Kidney capillary endothelial cell (primary cell): ENCODE data around the gene HSF2BP.
"Not testable (repeated sequence)": the region's sequence is repeated elsewhere in the genome, so short reads cannot be mapped to it uniquely, and the experiment has no call there.

ENCODE experiments used
- DNase-seq: peaks from one replicate; pipeline ENCODE4 v3.0.0-alpha.2; 2018; ENCODE audit warnings: low spot score

Gene HSF2BP

GRCh38 chr21:43597540-43598250 is 61.6 kb downstream of the HSF2BP start:
- DNase-seq, result no peak

- no peak for DNase-seq
Observed at GRCh38 chr21:43597052-43597451, 62.2 kb downstream of the HSF2BP start.

GRCh38 chr21:43596616-43597015 is 62.7 kb downstream of the HSF2BP start:
- DNase-seq, result no peak

GRCh38 chr21:43595769-43596168 is 63.5 kb downstream of the HSF2BP start:
- not testable (repeated sequence) for DNase-seq

- no peak for DNase-seq
Observed at GRCh38 chr21:43593078-43593477, 66.2 kb downstream of the HSF2BP start.

GRCh38 chr21:43591571-43591970 is 67.7 kb downstream of the HSF2BP start:
- no peak for DNase-seq

GRCh38 chr21:43590194-43590593 is 69.1 kb downstream of the HSF2BP start:
- DNase-seq, result no peak

- no peak for DNase-seq
Observed at GRCh38 chr21:43588957-43589356, 70.3 kb downstream of the HSF2BP start.

- peak; percentile 99 for DNase-seq
Observed at GRCh38 chr21:43585924-43586413, 73.3 kb downstream of the HSF2BP start.

GRCh38 chr21:43585514-43585913 is 73.8 kb downstream of the HSF2BP start:
- peak; percentile 36 for DNase-seq

- DNase-seq, result no peak
Observed at GRCh38 chr21:43581453-43581852, 77.8 kb downstream of the HSF2BP start.

GRCh38 chr21:43578677-43579303 is 80.5 kb downstream of the HSF2BP start:
- DNase-seq, result no peak

GRCh38 chr21:43575473-43575844 is 83.8 kb downstream of the HSF2BP start:
- DNase-seq, result no peak

GRCh38 chr21:43574741-43575472 is 84.4 kb downstream of the HSF2BP start:
- DNase-seq, result no peak

- DNase-seq, result no peak
Observed at GRCh38 chr21:43573921-43574320, 85.4 kb downstream of the HSF2BP start.

GRCh38 chr21:43572446-43572845 is 86.8 kb downstream of the HSF2BP start:
- no peak for DNase-seq

- DNase-seq, result no peak
Observed at GRCh38 chr21:43571976-43572375, 87.3 kb downstream of the HSF2BP start.

GRCh38 chr21:43570195-43570594 is 89.1 kb downstream of the HSF2BP start:
- DNase-seq, result not testable (repeated sequence)

GRCh38 chr21:43562451-43562850 is 96.8 kb downstream of the HSF2BP start:
- DNase-seq, result not testable (repeated sequence)

GRCh38 chr21:43540561-43540960 is 118.7 kb downstream of the HSF2BP start:
- not testable (repeated sequence) for DNase-seq

GRCh38 chr21:43522495-43523131 is 136.7 kb downstream of the HSF2BP start:
- DNase-seq, result not testable (repeated sequence)

GRCh38 chr21:43517701-43518100 is 141.6 kb downstream of the HSF2BP start:
- DNase-seq, result not testable (repeated sequence)
